ENCODE measurements around the gene ZNF628.
A peak's percentile ranks its signal among the peaks of the same experiment; 100 is the strongest.

The ZNF628 gene

GRCh38 chr19:55484593-55485438, 8.4 kb downstream of the ZNF628 start, which contains the start of gene NAT14:
Gene NAT14, plus strand, starts transcription at chr19:55485188. Its CDS starts 521 bp downstream, at chr19:55485709.
- DNase-seq (ENCODE audit: low read depth in 2 of 2), result peak; percentile 50 to 54

GRCh38 chr19:55485439-55486011, 9.1 kb downstream of the ZNF628 start:
- DNase-seq (ENCODE audit: low read depth in 2 of 2), result no peak

- DNase-seq (ENCODE audit: low read depth in 2 of 2), result no peak
These were observed 9.9 kb downstream of the ZNF628 start for GRCh38 chr19:55486043-55486970.

- DNase-seq (ENCODE audit: low read depth in 2 of 2), result peak; percentile 37 to 45
These were observed 10.8 kb downstream of the ZNF628 start for GRCh38 chr19:55486971-55487923.

GRCh38 chr19:55487924-55488687, 11.7 kb downstream of the ZNF628 start, which contains the start of gene SSC5D:
Gene SSC5D, plus strand, starts transcription at chr19:55488436. Its CDS starts 154 bp downstream, at chr19:55488590.
- no peak for DNase-seq (ENCODE audit: low read depth in 2 of 2)

GRCh38 chr19:55488986-55489710, 12.7 kb downstream of the ZNF628 start:
- no peak for DNase-seq (ENCODE audit: low read depth in 2 of 2)

- no peak for DNase-seq (ENCODE audit: low read depth in 2 of 2)
These were observed 13.5 kb downstream of the ZNF628 start for GRCh38 chr19:55489711-55490477.

- no peak for DNase-seq (ENCODE audit: low read depth in 2 of 2)
These were observed 14.3 kb downstream of the ZNF628 start for GRCh38 chr19:55490478-55491432.

GRCh38 chr19:55491546-55492360, 15.3 kb downstream of the ZNF628 start:
- no peak for DNase-seq (ENCODE audit: low read depth in 2 of 2)

GRCh38 chr19:55492362-55492944, 16.0 kb downstream of the ZNF628 start:
- no peak for DNase-seq (ENCODE audit: low read depth in 2 of 2)

- DNase-seq (ENCODE audit: low read depth in 2 of 2), result no peak
These were observed 16.7 kb downstream of the ZNF628 start for GRCh38 chr19:55493052-55493644.

- DNase-seq (ENCODE audit: low read depth in 2 of 2), result no peak
These were observed 17.3 kb downstream of the ZNF628 start for GRCh38 chr19:55493645-55494171.

- DNase-seq (ENCODE audit: low read depth in 2 of 2), result no peak
These were observed 17.9 kb downstream of the ZNF628 start for GRCh38 chr19:55494172-55494761.

- DNase-seq (ENCODE audit: low read depth in 2 of 2), result no peak
These were observed 19.4 kb downstream of the ZNF628 start for GRCh38 chr19:55495646-55496349.

Data from stimulated activated CD8-positive, alpha-beta memory T cell treated with anti-CD3 and anti-CD28 coated beads, Interleukin-2, amount 100 ng/mL, for 48 hours (primary cell).